Body of pancreas (tissue), 4 donors: Measurements from ENCODE around the gene DLG2. TPM values are rescaled to one million over a fixed set of nuclear protein-coding genes. Genes with fewer than 3 reads are reported as not detected.

Experiments
- ATAC-seq: fragments of 150-250 bp; one replicate; pipeline ENCODE4 v1.9.1; 2016
- DNase-seq, 4 donors: peaks; one replicate each; pipeline ENCODE4 v3.0.0-alpha.2; 2019
- H3K27ac ChIP-seq, 4 donors: fragments of 200-600 bp; sonication (generic); 1 replicate in 3 of 4; 2 replicates in 1 of 4; pipeline versions ENCODE4 v1.5.1 to v1.6.1; 2016 to 2019; ENCODE audit warnings: mild to moderate bottlenecking in 1 of 4, mixed read lengths in 1 of 4, moderate library complexity in 1 of 4
- H3K27me3 ChIP-seq, 2 donors: fragments of 200-600 bp; sonication (generic); one replicate each; pipeline ENCODE4 v1.6.0; 2016; ENCODE audit warnings: mild to moderate bottlenecking in 1 of 2
- H3K36me3 ChIP-seq, 2 donors: fragments of 200-600 bp; sonication (generic); replicated peaks in 1 of 2; 2 replicates each; pipeline ENCODE4 v1.5.1; 2016; ENCODE audit warnings: low read depth in 2 of 2; ENCODE audit not compliant: insufficient read depth in 1 of 2
- H3K4me1 ChIP-seq: fragments of 200-600 bp; sonication (generic); one replicate; pipeline ENCODE4 v1.6.0; 2016
- H3K4me3 ChIP-seq, 2 donors: fragments of 200-600 bp; sonication (generic); 1 replicate in 1 of 2; 2 replicates in 1 of 2; pipeline ENCODE4 v1.5.1; 2016 to 2019
- H3K9me3 ChIP-seq, 3 donors: fragments of 200-600 bp; sonication (generic); 1 replicate in 2 of 3; 2 replicates in 1 of 3; pipeline ENCODE4 v1.5.1; 2016
- CTCF ChIP-seq, 7 experiments: fragments of 450-650 bp in 4 of 7; fragments of 200-600 bp in 3 of 7; sonication (generic) in 3 of 7; IDR thresholded peaks; one replicate each; pipeline ENCODE4 v1.5.1; 2016 to 2019; ENCODE audit warnings: antibody characterized with exemption in 7 of 7
- POLR2A ChIP-seq, 3 donors: fragments of 450-650 bp; IDR thresholded peaks; one replicate each; pipeline ENCODE4 v1.6.1; 2016; ENCODE audit warnings: antibody characterized with exemption in 3 of 3, mild to moderate bottlenecking in 2 of 3
- WGBS, 2 donors: methylation state at CpG; one replicate each; pipeline ENCODE4 v1.1.5; 2017; 5-methylcytosine and 5-hydroxymethylcytosine counted together
- intact Hi-C: fragments of 100-400 bp; cut with DNase I; formaldehyde crosslinking; loops from one replicate; pipeline ENCODE4 v1.15.1; 2023
- total RNA-seq, 2 donors: library from RNA; depleted of rRNA; stranded (reverse); fragments of >200 nt; gene quantifications; one replicate each; pipeline ENCODE4 v1.1.0, GENCODE V29; 2016

The DLG2 gene
- total RNA-seq, 2 donors from 2014 or later, result 6.0 to 13.2 TPM

- intact Hi-C loops, result no loop called here
- Histone ChIP-seq H3K27me3 (no peaks in the 10 kb centered on the region), H3K9me3 (no peaks in the 10 kb centered on the region), H3K36me3 (no peaks in the 10 kb centered on the region), H3K4me3 (no peak overlapping the region), H3K4me1 (peaks cover 10% of the 10 kb centered on the region), H3K27ac (no peak overlapping the region)
- 81 to 87% methylated on average over 5 of the region's 5 CpGs for whole genome bisulfite sequencing, 2 donors
- DNase-seq (peak in 1 of 4 donors; percentile 9), ATAC-seq (no peak)
- TF ChIP-seq POLR2A (IDR thresholded peaks at IDR 0.05) (no peak), CTCF (IDR thresholded peaks at IDR 0.05) (no peak)
Measured at GRCh38 chr11:83687787-83688186, 1939.4 kb downstream of the DLG2 start.

- DNase-seq, result no peak
- no peaks in the 10 kb centered on the region for H3K27me3 ChIP-seq
- H3K9me3 ChIP-seq, result no peaks in the 10 kb centered on the region
- TF ChIP-seq CTCF (IDR thresholded peaks at IDR 0.05) (no peak), POLR2A (IDR thresholded peaks at IDR 0.05) (no peak)
- ATAC-seq, result no peak
- H3K36me3 ChIP-seq, result no peaks in the 10 kb centered on the region
- no peaks in the 10 kb centered on the region for H3K4me1 ChIP-seq
- intact Hi-C loops, result no loop called here
- no peak overlapping the region for H3K27ac ChIP-seq
- no peak overlapping the region for H3K4me3 ChIP-seq
- whole genome bisulfite sequencing, 2 donors, result 93 to 100% methylated on average over 2 of the region's 2 CpGs
Measured at GRCh38 chr11:83685730-83686129, 1941.4 kb downstream of the DLG2 start.

GRCh38 chr11:83684071-83684470 is 1943.1 kb downstream of the DLG2 start:
- ATAC-seq, result no peak
- TF ChIP-seq POLR2A (IDR thresholded peaks at IDR 0.05) (no peak), CTCF (IDR thresholded peaks at IDR 0.05) (no peak)

GRCh38 chr11:83682611-83682973 is 1944.6 kb downstream of the DLG2 start:
- intact Hi-C loops, result no loop called here

More at GRCh38 chr11:83684071-83684470, 1943.1 kb downstream of the DLG2 start:
- Histone ChIP-seq H3K4me3 (no peak overlapping the region), H3K27ac (no peak overlapping the region), H3K27me3 (no peaks in the 10 kb centered on the region), H3K9me3 (no peaks in the 10 kb centered on the region), H3K36me3 (no peaks in the 10 kb centered on the region), H3K4me1 (no peaks in the 10 kb centered on the region)
- WGBS, 2 donors, result 80 to 87% methylated on average over 4 of the region's 4 CpGs
- intact Hi-C loops, result no loop called here
- DNase-seq, result no peak

More at GRCh38 chr11:83682611-83682973, 1944.6 kb downstream of the DLG2 start:
- ATAC-seq (no peak), DNase-seq (no peak)
- H3K27me3 ChIP-seq, result no peaks in the 10 kb centered on the region
- WGBS, 2 donors, result 56 to 81% methylated on average over 1 of the region's 1 CpG
- TF ChIP-seq CTCF (IDR thresholded peaks at IDR 0.05) (no peak), POLR2A (IDR thresholded peaks at IDR 0.05) (no peak)
- H3K27ac ChIP-seq, result no peak overlapping the region
- no peaks in the 10 kb centered on the region for H3K9me3 ChIP-seq
- H3K4me1 ChIP-seq, result no peaks in the 10 kb centered on the region
- no peaks in the 10 kb centered on the region for H3K36me3 ChIP-seq
- no peak overlapping the region for H3K4me3 ChIP-seq
